AML-193 (cell line): Measurements from ENCODE around the gene PRPF40B.
"Not testable (repeated sequence)": the region's sequence is repeated elsewhere in the genome, so short reads cannot be mapped to it uniquely, and the experiment has no call there.

Experiments used
- DNase-seq, 2 experiments: peaks; one replicate each; lab custom pipeline; 2025; lab: John Stamatoyannopoulos, UW

PRPF40B gene

GRCh38 chr12:49609059-49609874 lies 14.1 kb upstream of the PRPF40B start:
- DNase-seq = no peak

DNA sequence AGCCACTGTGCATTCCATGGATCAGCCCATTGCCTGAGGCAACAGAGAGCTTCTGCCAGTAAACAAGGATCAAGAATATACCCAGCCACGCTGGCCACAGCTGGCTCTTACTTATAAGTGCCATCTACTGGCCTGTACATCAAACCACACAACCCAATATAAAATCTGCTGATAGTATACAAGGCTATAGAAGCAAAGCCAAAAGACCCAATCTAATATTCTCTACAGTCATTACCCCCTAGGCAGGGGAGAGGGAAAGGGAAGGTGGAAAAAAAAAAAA lies 13.5 kb upstream of the PRPF40B start:
- peak; percentile 8 to 15 for DNase-seq

- not testable (repeated sequence) for DNase-seq
These were observed 12.6 kb upstream of the PRPF40B start for GRCh38 chr12:49610785-49611184.

DNA sequence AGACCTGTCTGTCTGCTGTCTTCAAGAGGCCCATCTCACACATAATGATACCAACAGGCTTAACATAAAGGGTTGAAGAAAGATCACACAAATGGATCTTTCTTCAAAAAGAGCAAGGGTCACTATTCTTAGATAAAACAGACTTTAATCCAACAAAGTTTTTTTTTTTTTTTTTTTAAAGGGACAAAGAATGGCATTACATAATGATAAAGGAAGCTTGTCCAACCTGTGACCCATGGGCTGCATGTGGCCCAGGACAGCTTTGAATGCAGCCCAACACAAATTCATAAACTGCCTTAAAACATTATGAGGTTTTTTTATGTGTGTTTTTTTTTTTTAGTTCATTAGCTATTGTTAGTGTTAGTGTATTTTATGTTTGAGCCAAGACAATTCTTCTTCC lies 11.2 kb upstream of the PRPF40B start:
- DNase-seq = no peak

DNA sequence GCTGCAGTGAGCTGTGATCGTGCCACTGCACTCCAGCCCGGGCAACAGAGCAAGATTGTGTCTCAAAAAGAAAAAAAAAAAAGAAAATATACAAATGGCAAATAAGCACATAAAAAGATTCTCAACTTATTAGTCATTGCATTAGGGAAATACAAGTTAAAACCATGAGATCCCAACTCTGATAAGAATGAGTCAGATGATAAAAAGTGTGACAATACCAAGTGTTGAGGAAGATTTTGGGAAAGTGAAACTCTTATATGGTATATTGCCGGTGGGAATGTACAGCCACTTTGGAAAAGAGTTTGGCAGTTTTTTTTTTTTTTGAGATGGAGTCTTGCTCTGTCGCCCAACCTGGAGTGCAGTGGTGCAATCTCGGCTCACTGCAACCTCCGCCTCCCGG lies 7.6 kb upstream of the PRPF40B start:
- DNase-seq = no peak

DNA sequence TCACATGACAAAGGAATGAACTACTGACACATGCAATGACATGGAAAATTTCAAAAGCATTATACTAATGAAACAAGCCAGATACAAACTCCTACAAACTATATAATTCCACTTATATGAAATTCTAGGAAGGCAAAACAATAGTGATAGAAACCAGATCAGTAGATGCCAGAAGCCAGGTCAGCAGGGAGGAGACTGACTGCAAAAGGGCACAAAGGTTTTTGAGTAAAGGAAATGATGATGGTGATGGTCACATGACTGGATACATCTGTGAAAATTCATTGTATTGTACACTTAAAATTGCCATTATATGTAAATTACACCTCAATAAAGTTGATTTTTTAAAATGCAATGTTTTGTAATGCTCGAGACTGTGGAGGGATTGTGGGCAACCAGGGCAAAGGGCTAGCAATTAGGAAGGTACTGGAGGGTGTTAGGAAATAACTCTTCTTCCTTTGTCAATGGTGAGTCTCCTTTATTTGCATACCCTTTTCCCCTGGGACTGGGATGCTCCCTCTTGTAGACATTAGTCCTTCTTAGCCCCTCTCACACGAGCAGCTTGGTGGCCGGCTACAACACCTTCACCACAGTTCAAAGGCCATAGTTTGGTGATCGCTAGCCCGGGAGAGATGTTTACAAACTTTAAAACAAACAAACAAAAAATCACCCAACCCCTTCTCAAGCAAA lies 6.7 kb upstream of the PRPF40B start:
- no peak for DNase-seq

GRCh38 chr12:49618576-49618975 lies 4.8 kb upstream of the PRPF40B start:
- no peak for DNase-seq

DNA sequence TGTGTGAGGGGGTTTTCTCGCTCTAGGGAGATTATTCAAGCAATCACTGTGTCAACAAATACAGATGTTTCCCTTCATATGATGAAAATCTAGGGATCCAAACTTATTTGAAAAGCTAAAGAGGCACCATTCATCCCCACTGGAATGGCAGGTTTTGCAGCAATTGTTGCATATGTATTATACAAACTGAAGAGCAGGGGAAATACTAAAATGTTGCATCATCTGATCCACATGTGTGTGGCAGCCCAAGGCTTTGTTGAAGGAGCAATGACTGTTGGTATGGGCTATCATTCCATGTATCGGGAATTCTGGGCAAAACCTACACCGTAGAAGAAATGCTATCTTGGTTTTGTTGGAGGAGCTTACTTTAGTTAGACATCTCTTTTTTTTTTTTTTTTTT lies 4.1 kb upstream of the PRPF40B start:
- no peak for DNase-seq

DNA sequence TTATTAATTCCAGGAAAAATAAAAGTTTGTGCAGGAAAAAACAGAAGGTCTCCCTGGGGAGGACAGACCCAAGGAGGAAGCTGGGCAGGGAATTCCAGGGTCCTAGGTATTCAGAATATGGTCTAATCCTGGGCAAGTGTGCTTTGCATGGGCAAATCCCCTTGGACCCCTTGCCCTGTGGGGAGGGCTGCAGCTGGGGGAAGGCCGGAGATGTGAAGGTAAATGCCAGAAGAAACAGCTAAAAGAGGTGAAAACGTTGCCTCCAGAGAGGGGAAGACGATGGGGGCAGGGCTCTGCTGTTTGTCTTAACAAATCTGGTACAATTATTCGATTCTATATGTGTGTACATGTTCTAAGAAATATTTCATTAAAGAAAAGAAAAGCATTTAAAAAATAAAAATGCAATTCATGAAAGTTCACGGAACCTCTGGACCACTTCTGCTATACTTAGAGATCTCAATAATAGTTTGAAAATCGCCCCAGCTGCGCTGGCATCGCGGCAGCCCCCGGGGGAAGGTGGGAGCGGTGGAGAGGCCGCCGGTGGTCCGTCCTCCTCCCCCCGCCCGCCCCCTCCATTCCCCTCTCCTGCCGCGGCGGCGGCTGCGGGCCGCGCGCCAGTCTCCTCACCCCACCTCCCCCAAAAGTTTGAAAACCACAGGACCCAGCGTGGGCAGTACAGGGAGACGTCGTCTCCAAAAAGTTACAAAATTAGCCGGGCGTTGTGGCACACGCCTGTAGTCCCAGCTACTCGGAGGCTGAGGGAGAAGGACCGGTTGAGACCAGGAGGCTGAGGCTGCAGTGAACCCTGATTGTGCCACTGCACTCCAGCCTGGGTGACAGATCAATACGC lies 1.5 kb upstream of the PRPF40B start:
- DNase-seq = no peak

GRCh38 chr12:49622501-49623141 lies 740 bp upstream of the PRPF40B start:
- DNase-seq = no peak

DNA sequence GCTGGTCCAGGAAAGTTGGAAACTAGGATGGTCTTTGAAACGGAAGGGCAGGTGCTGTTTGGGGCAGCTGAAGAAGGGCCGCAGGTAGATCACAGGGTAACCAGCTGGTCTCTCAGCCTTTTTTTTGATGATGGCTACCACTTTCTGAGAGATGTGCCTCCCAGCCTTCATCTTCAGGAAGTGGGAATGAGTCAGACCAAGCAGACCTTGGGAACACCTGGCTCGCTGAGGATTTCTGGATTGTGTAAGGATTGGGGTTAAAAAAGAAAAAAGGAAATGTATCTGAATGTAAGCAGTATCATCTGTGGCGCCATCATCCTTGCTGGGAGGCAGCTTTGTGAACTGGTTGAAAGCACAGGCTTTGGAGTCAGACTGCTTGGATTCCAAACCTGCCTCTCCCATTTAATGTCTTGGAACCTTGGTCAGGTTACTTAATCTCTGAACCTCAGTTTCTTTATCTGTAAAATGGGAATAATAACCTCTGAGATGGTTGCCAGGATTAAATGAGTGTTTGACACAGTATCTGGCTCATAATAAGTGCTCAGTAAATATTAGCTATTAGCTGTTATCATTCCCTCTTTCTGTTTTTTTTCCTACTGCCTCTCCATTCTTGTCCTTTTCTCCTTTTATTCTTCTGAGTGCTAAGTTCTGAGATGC lies 1.7 kb downstream of the PRPF40B start:
- no peak for DNase-seq

DNA sequence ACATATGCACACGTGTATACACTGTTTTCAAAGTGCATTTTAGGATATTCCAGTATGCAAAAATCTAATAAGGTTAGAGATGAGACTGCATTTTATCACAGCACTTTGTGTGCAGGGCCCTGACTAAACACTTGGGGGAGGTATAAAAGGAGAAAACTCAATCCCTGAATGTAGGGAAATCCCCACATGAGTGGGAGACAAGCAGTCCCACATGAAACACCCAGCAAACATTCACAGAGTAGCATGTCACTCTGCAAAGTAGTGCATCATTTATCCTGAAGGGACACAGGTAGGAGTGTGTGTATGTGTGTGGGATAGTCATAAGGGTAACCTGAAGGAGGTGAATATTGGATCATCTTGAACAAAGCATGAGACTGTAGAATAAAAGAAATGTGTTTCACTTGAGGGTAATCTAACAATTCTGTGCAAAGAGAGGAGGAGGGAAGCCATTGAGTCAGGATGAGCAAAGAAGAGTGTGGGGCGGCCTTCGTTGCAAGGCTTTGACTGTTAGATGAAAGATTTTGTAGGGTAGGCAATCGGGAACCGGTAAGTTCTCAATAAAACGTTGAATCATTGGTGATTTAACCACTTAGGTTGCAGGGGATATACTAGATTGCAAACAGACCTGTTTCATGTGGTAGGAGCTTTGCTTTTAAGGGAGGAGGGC lies 2.9 kb downstream of the PRPF40B start:
- DNase-seq = peak in 1 of 2 experiments; percentile 5

- DNase-seq = no peak
These were observed 3.5 kb downstream of the PRPF40B start for GRCh38 chr12:49626836-49627235.

GRCh38 chr12:49627752-49628360 lies 4.5 kb downstream of the PRPF40B start:
- no peak for DNase-seq

- DNase-seq = no peak
These were observed 8.1 kb downstream of the PRPF40B start for GRCh38 chr12:49631336-49631907.

- DNase-seq = no peak
These were observed 9.0 kb downstream of the PRPF40B start for GRCh38 chr12:49632401-49632800.

- no peak for DNase-seq
These were observed 9.8 kb downstream of the PRPF40B start for GRCh38 chr12:49632986-49633702.

- DNase-seq = no peak
These were observed 10.5 kb downstream of the PRPF40B start for GRCh38 chr12:49633703-49634345.

DNA sequence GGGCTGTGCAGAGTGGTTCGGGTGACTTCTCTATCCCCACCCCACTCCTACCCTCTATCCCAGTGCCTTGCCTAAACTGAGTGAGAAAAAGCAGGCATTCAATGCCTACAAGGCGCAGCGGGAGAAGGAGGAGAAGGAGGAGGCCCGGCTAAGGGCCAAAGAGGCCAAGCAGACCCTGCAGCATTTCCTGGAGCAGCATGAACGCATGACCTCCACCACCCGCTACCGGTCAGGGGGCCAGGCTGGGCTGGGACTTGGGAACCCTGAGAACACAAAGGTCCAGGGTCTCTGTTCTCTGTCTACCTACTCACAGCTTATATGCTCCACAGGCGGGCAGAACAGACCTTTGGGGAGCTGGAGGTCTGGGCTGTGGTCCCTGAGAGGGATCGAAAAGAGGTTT lies 11.7 kb downstream of the PRPF40B start:
- DNase-seq = no peak
